ENCODE data around the gene FRMD1.

GRCh38 chr6:168007592-168008338 lies 71.2 kb downstream of the FRMD1 start:
- no peak for TF ChIP-seq CTCF (IDR thresholded peaks at IDR 0.05)
- no peak for TF ChIP-seq EZH2 (IDR thresholded peaks at IDR 0.05)
- TF ChIP-seq EZH2phosphoT487 (IDR thresholded peaks at IDR 0.05) = no peak

All from neural progenitor cell (in vitro differentiated cells).